ENCODE data around the gene SH2D6.

SH2D6 gene

GRCh38 chr2:85446296-85447221, 28.0 kb downstream of the SH2D6 start (continued):
- TF ChIP-seq SCRT2 (tag by site-specific recombination; IDR thresholded peaks at IDR 0.05): peak; percentile 3; the same call in 1 of the 2 replicates
- TF ChIP-seq PRDM10 (tag by site-specific recombination; IDR thresholded peaks at IDR 0.05): 0 out of 2 replicates have a peak, but pooled peaks have one; percentile 6
- peak; percentile 4; the same call in 1 of the 2 replicates for TF ChIP-seq ZNF335 (tag by site-specific recombination; conservative IDR thresholded peaks at IDR 0.05)
- peak; percentile 80; the same call in 1 of the 2 replicates for TF ChIP-seq MZF1 (tag by site-specific recombination; IDR thresholded peaks at IDR 0.05; ENCODE audit: borderline replicate concordance)
- TF ChIP-seq, protein P1, sequence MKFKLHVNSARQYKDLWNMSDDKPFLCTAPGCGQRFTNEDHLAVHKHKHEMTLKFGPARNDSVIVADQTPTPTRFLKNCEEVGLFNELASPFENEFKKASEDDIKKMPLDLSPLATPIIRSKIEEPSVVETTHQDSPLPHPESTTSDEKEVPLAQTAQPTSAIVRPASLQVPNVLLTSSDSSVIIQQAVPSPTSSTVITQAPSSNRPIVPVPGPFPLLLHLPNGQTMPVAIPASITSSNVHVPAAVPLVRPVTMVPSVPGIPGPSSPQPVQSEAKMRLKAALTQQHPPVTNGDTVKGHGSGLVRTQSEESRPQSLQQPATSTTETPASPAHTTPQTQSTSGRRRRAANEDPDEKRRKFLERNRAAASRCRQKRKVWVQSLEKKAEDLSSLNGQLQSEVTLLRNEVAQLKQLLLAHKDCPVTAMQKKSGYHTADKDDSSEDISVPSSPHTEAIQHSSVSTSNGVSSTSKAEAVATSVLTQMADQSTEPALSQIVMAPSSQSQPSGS (tag by site-specific recombination; IDR thresholded peaks at IDR 0.05; ENCODE audit: low read depth): no peak

- no peaks in the 10 kb centered on the region for H3K36me3 ChIP-seq (ENCODE audit: control insufficient read depth in 2 of 2, insufficient read depth in 1 of 2, low read length in 2 of 2)
- H3K4me1 ChIP-seq (ENCODE audit: control insufficient read depth, insufficient read depth, low read length): no peaks in the 10 kb centered on the region; the same call in 1 of the 2 replicates
- H3K9me3 ChIP-seq (ENCODE audit: control insufficient read depth, insufficient read depth, low read depth, low read length): no peaks in the 10 kb centered on the region
- no peak for TF ChIP-seq ZNF510 (tag by site-specific recombination; IDR thresholded peaks at IDR 0.05; ENCODE audit: insufficient replicate concordance)
- no peak for TF ChIP-seq ZNF654 (tag by site-specific recombination; IDR thresholded peaks at IDR 0.05; ENCODE audit: low read depth)
- no peak for TF ChIP-seq REST (tag by site-specific recombination; IDR thresholded peaks at IDR 0.05)
- H3K27ac ChIP-seq (ENCODE audit: extremely low read depth, low read depth, low read length): no peak overlapping the region
- H3K4me3 ChIP-seq (ENCODE audit: low read depth, low read length): no peak overlapping the region
- ChIA-PET CTCF (no interaction called here), POLR2A (interaction anchor here (0.7 to 3.2 kb wide), 2 partner anchors 22 to 92 kb away, joined by 6 to 56 read pairs; partner anchors contain the start of gene MAT2A)
Measured at GRCh38 chr2:85447222-85447585, 28.7 kb downstream of the SH2D6 start.

- H3K4me3 ChIP-seq (ENCODE audit: low read depth, low read length): no peak overlapping the region
- H3K36me3 ChIP-seq (ENCODE audit: control insufficient read depth in 2 of 2, insufficient read depth in 1 of 2, low read length in 2 of 2): no peaks in the 10 kb centered on the region
- ChIA-PET POLR2A (interaction anchor here (0.5 to 1.4 kb wide), 4 partner anchors 91 to 709 kb away, joined by 3 to 5 read pairs (median 4); no protein-coding TSS in a partner anchor), CTCF (no interaction called here)
- H3K9me3 ChIP-seq (ENCODE audit: control insufficient read depth, insufficient read depth, low read depth, low read length): no peaks in the 10 kb centered on the region
- H3K27ac ChIP-seq (ENCODE audit: extremely low read depth, low read depth, low read length): no peak overlapping the region
- H3K4me1 ChIP-seq (ENCODE audit: control insufficient read depth, insufficient read depth, low read length): no peaks in the 10 kb centered on the region; the same call in 1 of the 2 replicates
- TF ChIP-seq ZNF555 (tag by site-specific recombination; conservative IDR thresholded peaks at IDR 0.05) (no peak), ZNF202 (tag by site-specific recombination; IDR thresholded peaks at IDR 0.05; ENCODE audit: borderline replicate concordance) (no peak), ZNF624 (tag by site-specific recombination; IDR thresholded peaks at IDR 0.05) (no peak), ZFHX2 (tag by site-specific recombination; conservative IDR thresholded peaks at IDR 0.05) (no peak), ZNF530 (tag by site-specific recombination; IDR thresholded peaks at IDR 0.05; ENCODE audit: low read depth) (no peak)
- TF ChIP-seq, protein P2, sequence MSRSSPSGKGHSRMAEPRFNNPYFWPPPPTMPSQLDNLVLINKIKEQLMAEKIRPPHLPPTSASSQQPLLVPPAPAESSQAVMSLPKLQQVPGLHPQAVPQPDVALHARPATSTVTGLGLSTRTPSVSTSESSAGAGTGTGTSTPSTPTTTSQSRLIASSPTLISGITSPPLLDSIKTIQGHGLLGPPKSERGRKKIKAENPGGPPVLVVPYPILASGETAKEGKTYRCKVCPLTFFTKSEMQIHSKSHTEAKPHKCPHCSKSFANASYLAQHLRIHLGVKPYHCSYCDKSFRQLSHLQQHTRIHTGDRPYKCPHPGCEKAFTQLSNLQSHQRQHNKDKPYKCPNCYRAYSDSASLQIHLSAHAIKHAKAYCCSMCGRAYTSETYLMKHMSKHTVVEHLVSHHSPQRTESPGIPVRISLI (tag by site-specific recombination; IDR thresholded peaks at IDR 0.05): no peak
- TF ChIP-seq, protein P3, sequence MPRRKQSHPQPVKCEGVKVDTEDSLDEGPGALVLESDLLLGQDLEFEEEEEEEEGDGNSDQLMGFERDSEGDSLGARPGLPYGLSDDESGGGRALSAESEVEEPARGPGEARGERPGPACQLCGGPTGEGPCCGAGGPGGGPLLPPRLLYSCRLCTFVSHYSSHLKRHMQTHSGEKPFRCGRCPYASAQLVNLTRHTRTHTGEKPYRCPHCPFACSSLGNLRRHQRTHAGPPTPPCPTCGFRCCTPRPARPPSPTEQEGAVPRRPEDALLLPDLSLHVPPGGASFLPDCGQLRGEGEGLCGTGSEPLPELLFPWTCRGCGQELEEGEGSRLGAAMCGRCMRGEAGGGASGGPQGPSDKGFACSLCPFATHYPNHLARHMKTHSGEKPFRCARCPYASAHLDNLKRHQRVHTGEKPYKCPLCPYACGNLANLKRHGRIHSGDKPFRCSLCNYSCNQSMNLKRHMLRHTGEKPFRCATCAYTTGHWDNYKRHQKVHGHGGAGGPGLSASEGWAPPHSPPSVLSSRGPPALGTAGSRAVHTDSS (tag by site-specific recombination; IDR thresholded peaks at IDR 0.05): no peak
Measured at GRCh38 chr2:85448461-85449213, 30.1 kb downstream of the SH2D6 start.

All from HEK293 (cell line).